Measurements from ENCODE around the gene MAP3K19. TPM values are rescaled to one million over a fixed set of nuclear protein-coding genes. Genes with fewer than 3 reads are reported as not detected.
"Not testable (repeated sequence)": the region's sequence is repeated elsewhere in the genome, so short reads cannot be mapped to it uniquely, and the experiment has no call there.

The MAP3K19 gene
- total RNA-seq, 2 donors from 2014 or later: not detected

DNA sequence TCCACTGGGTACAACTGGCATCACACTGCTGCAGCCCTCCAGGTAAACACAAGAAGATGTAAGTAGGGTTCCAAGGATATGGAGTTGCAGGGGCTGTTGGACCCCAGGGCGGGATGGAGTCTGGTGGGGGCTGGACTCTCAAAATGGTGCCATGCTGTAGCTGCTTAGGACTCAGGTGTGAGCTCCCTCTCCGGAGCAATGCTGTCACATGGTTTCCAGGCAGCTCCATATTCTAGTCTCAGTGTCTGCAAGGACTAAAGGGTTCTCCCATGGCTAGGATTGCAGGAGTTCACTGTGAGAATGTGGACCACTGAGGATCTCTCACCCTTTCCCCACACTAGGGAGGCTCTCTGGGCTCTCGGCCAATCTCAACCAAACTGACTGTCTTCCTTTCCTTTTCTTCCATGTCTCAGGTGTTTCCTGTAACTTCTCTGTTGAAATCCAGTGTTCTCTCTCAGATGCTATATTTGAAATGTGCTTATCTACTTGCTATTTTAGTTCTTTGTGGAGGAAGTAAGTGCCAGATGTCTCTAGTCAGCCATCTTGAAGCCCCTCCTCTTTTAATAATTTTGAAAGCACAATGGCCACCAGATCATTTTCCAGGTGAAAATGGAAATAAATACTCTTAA, 71.1 kb downstream of the MAP3K19 start:
- Histone ChIP-seq H3K9ac (ENCODE audit: extremely low read depth, low read length, poor library complexity, severe bottlenecking) (no peak overlapping the region), H3K36me3 (ENCODE audit: control insufficient read depth, insufficient read depth, low read length) (no peaks in the 10 kb centered on the region), H3K27me3 (ENCODE audit: control insufficient read depth, insufficient read depth, low read length, poor library complexity, severe bottlenecking) (no peaks in the 10 kb centered on the region), H3K4me3 (ENCODE audit: low read length) (no peak overlapping the region), H3K27ac (ENCODE audit: low read depth, low read length) (no peak overlapping the region), H3K9me3 (ENCODE audit: control insufficient read depth, low read length) (peaks cover 15% of the 10 kb centered on the region), H3K4me1 (ENCODE audit: control insufficient read depth, insufficient read depth, low read length) (no peaks in the 10 kb centered on the region)
- WGBS, 2 experiments (ENCODE audit: insufficient coverage in 1 of 2, insufficient read length in 1 of 2): 87 to 90% methylated on average over 2 to 3 of the region's 3 CpGs
- Mint-ChIP-seq H3K36me3 (ENCODE audit: low read depth) (no peaks in the 10 kb centered on the region), H3K4me1 (no peaks in the 10 kb centered on the region), H3K4me3 (no peak overlapping the region), H3K27me3 (ENCODE audit: insufficient read depth) (peaks cover under 1% of the 10 kb centered on the region), H3K27ac (no peak overlapping the region), H3K9me3 (peaks cover 16% of the 10 kb centered on the region)
- TF ChIP-seq, protein P1, sequence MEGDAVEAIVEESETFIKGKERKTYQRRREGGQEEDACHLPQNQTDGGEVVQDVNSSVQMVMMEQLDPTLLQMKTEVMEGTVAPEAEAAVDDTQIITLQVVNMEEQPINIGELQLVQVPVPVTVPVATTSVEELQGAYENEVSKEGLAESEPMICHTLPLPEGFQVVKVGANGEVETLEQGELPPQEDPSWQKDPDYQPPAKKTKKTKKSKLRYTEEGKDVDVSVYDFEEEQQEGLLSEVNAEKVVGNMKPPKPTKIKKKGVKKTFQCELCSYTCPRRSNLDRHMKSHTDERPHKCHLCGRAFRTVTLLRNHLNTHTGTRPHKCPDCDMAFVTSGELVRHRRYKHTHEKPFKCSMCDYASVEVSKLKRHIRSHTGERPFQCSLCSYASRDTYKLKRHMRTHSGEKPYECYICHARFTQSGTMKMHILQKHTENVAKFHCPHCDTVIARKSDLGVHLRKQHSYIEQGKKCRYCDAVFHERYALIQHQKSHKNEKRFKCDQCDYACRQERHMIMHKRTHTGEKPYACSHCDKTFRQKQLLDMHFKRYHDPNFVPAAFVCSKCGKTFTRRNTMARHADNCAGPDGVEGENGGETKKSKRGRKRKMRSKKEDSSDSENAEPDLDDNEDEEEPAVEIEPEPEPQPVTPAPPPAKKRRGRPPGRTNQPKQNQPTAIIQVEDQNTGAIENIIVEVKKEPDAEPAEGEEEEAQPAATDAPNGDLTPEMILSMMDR (conservative IDR thresholded peaks at IDR 0.05): no peak
- no peak for DNase-seq

DNA sequence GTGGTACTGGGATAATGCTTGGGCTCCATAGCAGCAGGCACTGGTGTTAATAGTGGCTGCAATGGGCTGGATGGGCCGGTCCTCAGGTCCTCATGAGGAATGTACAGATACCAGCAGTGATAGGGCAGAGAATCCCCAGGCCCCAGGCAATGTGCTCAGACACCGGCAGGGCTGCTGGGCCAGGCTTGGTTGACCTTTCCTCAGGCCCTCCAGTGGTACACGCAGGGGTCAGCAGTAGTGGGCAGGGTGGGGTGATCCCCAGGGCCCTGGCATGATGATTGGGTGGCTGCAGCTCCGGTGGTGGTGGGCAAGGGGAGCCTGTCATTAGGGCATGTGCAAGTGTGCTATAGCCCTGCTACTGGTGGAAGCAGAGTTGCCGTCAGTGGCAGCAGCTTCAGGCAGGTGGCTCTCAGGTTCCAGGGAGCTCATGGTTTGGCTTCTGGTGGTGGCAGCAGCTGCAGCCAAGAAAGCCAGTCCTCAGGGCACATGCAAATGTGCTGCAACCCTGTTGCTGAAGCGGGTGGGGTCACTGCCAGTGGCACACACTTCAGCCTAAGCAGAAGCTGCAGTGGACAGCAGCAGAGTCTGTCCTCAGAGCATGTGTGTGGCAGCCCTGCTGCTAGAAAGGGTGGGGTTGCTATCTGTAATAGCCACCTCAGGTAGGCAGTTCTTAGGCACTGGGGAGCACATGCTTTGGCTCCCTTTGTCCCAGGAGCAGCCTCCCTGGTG, 71.8 kb downstream of the MAP3K19 start:
- Mint-ChIP-seq H3K36me3 (ENCODE audit: low read depth) (no peaks in the 10 kb centered on the region), H3K4me3 (no peak overlapping the region), H3K9me3 (peaks cover 22% of the 10 kb centered on the region), H3K4me1 (no peaks in the 10 kb centered on the region), H3K27me3 (ENCODE audit: insufficient read depth) (peaks cover 3% of the 10 kb centered on the region), H3K27ac (no peak overlapping the region)
- no peak overlapping the region for H3K9ac ChIP-seq (ENCODE audit: extremely low read depth, low read length, poor library complexity, severe bottlenecking)
- no peak overlapping the region for H3K4me3 ChIP-seq (ENCODE audit: low read length)
- no peak overlapping the region for H3K27ac ChIP-seq (ENCODE audit: low read depth, low read length)
- TF ChIP-seq, protein P1 (conservative IDR thresholded peaks at IDR 0.05): no peak
- H3K9me3 ChIP-seq (ENCODE audit: control insufficient read depth, low read length): peaks cover 15% of the 10 kb centered on the region
- H3K4me1 ChIP-seq (ENCODE audit: control insufficient read depth, insufficient read depth, low read length): no peaks in the 10 kb centered on the region
- H3K27me3 ChIP-seq (ENCODE audit: control insufficient read depth, insufficient read depth, low read length, poor library complexity, severe bottlenecking): no peaks in the 10 kb centered on the region
- 80 to 91% methylated on average over 3 to 6 of the region's 6 CpGs for WGBS, 2 experiments (ENCODE audit: insufficient coverage in 1 of 2, insufficient read length in 1 of 2)
- H3K36me3 ChIP-seq (ENCODE audit: control insufficient read depth, insufficient read depth, low read length): no peaks in the 10 kb centered on the region
- DNase-seq: no peak

DNA sequence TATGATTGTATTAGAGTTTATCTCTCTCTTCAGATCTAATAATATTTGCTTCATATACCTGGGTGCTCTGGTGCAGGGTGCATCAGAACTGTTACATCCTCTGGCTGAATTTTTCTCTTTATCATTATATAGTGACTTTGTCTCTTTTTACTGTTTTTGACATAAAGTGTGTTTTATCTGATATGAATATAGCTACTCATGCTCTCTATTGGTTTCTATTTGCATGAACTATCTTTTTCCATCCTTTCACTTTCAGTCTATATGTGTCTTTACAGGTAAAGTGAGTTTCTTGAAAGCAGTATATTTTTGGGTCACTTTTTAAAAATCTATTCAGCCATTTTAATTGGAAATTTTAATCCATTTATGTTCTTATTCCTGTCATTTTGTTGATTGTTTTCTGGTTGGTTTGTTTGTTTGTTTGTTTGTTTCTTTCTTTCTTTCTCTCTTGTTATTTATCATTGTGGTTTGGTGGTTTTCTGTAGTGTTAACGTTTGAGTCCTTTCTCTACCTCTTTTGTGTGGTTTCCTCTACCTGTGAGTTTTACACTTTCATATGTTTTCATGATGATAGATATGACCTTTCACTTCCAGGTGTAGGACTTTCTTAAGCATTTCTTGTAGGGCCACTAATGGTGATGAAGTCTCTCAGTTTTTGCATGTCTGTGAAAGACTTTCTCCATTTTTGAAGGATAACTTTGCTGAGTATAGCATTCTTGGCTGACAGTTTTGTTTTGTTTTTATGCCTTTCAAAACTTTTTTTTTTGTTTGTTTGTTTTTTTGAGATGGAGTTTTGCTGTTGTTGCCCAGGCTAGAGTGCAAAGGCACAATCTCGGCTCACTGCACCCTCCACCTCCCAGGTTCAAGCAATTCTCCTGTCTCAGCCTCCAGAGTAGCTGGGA, 73.8 kb downstream of the MAP3K19 start:
- Histone ChIP-seq H3K9ac (ENCODE audit: extremely low read depth, low read length, poor library complexity, severe bottlenecking) (no peak overlapping the region), H3K27me3 (ENCODE audit: control insufficient read depth, insufficient read depth, low read length, poor library complexity, severe bottlenecking) (no peaks in the 10 kb centered on the region), H3K4me1 (ENCODE audit: control insufficient read depth, insufficient read depth, low read length) (no peaks in the 10 kb centered on the region), H3K9me3 (ENCODE audit: control insufficient read depth, low read length) (peaks cover 27% of the 10 kb centered on the region), H3K27ac (ENCODE audit: low read depth, low read length) (no peak overlapping the region), H3K36me3 (ENCODE audit: control insufficient read depth, insufficient read depth, low read length) (no peaks in the 10 kb centered on the region), H3K4me3 (ENCODE audit: low read length) (no peak overlapping the region)
- Mint-ChIP-seq H3K4me3 (no peak overlapping the region), H3K27ac (no peak overlapping the region), H3K9me3 (peaks cover 37% of the 10 kb centered on the region), H3K27me3 (ENCODE audit: insufficient read depth) (peaks cover 3% of the 10 kb centered on the region), H3K36me3 (ENCODE audit: low read depth) (peaks cover 5% of the 10 kb centered on the region), H3K4me1 (no peaks in the 10 kb centered on the region)
- TF ChIP-seq, protein P1 (conservative IDR thresholded peaks at IDR 0.05): no peak
- no peak for DNase-seq
- 87 to 100% methylated on average over 1 to 2 of the region's 2 CpGs for WGBS, 2 experiments (ENCODE audit: insufficient coverage in 1 of 2, insufficient read length in 1 of 2)

DNA sequence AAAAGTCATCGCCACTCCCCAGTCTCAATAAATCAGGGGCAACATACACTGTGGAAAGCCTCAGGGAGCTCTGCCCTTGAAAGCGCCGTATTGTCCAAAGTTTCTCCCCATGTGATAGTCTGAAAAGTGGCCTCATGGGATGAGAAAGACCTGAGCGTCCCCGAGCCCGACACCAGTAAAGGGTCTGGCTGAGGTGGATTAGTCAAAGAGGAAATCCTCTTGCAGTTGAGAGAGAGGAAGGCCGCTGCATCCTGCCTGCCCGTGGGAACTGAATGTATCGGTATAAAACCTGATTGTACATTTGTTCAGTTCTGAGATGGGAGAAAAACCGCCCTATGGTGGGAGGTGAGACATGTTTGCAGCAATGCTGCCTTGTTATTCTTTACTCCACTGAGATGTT, 80.1 kb downstream of the MAP3K19 start:
- not testable (repeated sequence) for H3K27ac ChIP-seq (ENCODE audit: low read depth, low read length); DNase-seq; H3K36me3 ChIP-seq (ENCODE audit: control insufficient read depth, insufficient read depth, low read length); H3K27me3 Mint-ChIP-seq (ENCODE audit: insufficient read depth); H3K4me1 ChIP-seq (ENCODE audit: control insufficient read depth, insufficient read depth, low read length); H3K9ac ChIP-seq (ENCODE audit: extremely low read depth, low read length, poor library complexity, severe bottlenecking); H3K4me3 Mint-ChIP-seq; H3K36me3 Mint-ChIP-seq (ENCODE audit: low read depth); H3K27me3 ChIP-seq (ENCODE audit: control insufficient read depth, insufficient read depth, low read length, poor library complexity, severe bottlenecking); H3K4me3 ChIP-seq (ENCODE audit: low read length); H3K4me1 Mint-ChIP-seq; H3K27ac Mint-ChIP-seq
- 91 to 92% methylated on average over 6 to 10 of the region's 10 CpGs for WGBS, 2 experiments (ENCODE audit: insufficient coverage in 1 of 2, insufficient read length in 1 of 2)
- peaks cover 27% of the 10 kb centered on the region for H3K9me3 Mint-ChIP-seq
- peaks cover 12% of the 10 kb centered on the region for H3K9me3 ChIP-seq (ENCODE audit: control insufficient read depth, low read length)

All from endodermal cell (in vitro differentiated cells).